ENCODE measurements around the gene METRNL. TPM values are rescaled to one million over a fixed set of nuclear protein-coding genes. Genes with fewer than 3 reads are reported as not detected.
"Not testable (repeated sequence)": the region's sequence is repeated elsewhere in the genome, so short reads cannot be mapped to it uniquely, and the experiment has no call there.

METRNL gene
- total RNA-seq, 1 experiment from 2014 or later: 37.6 TPM

GRCh38 chr17:83106056-83106588 is 26.7 kb downstream of the METRNL start:
- no peak for DNase-seq (ENCODE audit: low read depth)

- DNase-seq (ENCODE audit: low read depth): no peak
Measured at GRCh38 chr17:83106913-83107655, 27.7 kb downstream of the METRNL start.

GRCh38 chr17:83107656-83108048 is 28.2 kb downstream of the METRNL start:
- no peak for DNase-seq (ENCODE audit: low read depth)

DNA sequence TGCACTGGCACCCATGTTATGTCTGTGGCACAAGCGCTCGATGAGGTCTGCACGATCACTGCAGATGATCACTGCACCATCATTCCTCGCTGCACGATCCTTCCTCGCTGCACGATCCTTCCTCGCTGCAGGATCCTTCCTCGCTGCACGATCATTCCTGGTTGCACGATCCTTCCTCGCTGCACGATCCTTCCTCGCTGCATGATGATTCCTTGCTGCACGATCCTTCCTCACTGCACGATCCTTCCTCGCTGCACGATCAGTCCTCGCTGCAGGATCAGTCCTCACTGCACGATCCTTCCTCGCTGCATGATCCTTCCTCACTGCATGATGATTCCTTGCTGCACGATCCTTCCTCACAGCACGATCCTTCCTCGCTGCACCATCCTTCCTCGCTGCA is 29.3 kb downstream of the METRNL start:
- no peak for DNase-seq (ENCODE audit: low read depth)

DNA sequence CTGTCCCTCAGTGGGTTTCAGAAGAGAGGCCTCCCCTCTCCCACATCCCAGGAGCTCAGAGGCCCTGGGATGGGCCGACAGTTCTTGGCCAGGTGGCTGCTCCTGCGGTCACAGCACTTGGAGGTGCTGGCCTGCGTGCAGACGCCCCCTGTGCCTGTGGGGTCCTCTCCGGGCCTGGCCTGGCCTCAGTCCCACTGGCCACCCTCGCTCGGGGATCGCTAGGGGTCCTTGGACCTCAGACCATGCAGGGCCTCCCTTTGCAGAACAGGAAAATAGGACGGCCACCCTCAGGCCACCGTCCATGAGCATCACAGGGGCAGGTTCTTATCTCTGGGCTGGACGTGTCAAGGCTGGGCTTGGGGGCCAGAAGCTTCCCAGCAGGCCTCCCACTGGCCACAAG is 30.0 kb downstream of the METRNL start:
- no peak for DNase-seq (ENCODE audit: low read depth)

GRCh38 chr17:83109793-83110645 is 30.6 kb downstream of the METRNL start:
- DNase-seq (ENCODE audit: low read depth): peak; percentile 97

DNA sequence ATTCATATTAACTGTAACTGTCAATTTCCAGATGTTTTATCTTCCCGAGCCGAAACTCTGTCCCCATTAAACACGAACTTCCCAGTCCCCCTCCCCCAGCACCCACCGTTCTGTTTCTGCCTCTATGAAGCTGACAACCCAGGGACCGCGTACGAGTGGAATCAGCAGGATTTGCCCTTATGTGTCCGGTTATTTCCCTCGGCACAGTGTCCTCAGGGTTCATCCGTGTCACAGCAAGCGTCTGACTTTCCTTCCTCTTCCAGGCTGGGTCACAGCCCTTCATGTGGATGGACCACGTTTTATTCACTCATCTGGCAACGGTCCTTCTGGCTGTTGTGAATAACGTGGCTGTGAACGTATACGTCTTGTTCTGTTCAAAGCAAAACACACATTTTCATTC is 31.3 kb downstream of the METRNL start:
- DNase-seq (ENCODE audit: low read depth): no peak

- no peak for DNase-seq (ENCODE audit: low read depth)
Measured at GRCh38 chr17:83111516-83112282, 32.3 kb downstream of the METRNL start.

GRCh38 chr17:83113381-83113780 is 34.0 kb downstream of the METRNL start:
- no peak for DNase-seq (ENCODE audit: low read depth)

DNA sequence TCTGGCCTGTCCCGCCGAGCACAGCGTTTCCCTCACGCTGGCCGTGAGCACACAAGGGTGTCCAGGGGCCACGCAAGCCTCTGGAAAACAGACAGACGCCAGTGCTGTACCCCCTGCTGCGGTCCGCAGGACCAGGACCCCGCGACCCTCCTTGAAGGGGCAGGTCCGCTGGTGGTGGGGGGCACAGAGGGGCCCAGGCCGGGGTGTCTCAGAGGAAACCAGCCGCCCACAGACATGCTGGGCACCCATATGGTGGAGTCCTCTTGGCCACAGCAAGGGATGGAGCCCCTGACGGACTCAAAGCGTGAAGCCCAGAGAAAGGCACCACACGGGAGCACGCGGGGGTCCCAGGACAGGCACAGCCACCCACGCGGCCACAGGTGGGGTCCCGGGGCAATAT is 34.4 kb downstream of the METRNL start:
- no peak for DNase-seq (ENCODE audit: low read depth)

- no peak for DNase-seq (ENCODE audit: low read depth)
Measured at GRCh38 chr17:83114706-83115105, 35.3 kb downstream of the METRNL start.

DNA sequence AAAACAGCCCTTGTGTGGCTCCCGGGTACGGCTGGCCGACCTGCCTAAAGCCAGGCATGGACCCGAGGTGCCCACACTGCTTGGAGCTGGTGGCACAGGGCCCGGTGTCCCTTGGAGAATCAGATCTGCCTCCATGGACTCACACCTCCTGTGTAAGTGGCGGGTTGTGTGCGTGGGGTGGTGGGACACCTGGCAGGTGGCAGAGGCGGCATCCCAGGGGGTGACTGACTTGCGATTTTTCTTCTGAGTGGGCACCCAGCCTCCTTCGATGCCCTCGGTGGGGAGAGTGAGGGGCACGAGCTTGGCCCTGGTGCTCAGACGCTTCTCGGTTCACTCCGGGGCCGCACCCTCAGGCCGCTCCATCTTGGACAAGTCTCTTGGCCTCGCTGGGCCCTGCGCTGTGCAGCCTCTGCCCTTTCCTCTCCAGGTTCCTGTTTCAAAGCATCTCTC is 35.8 kb downstream of the METRNL start:
- DNase-seq (ENCODE audit: low read depth): no peak

GRCh38 chr17:83115832-83116231 is 36.4 kb downstream of the METRNL start:
- DNase-seq (ENCODE audit: low read depth): no peak

DNA sequence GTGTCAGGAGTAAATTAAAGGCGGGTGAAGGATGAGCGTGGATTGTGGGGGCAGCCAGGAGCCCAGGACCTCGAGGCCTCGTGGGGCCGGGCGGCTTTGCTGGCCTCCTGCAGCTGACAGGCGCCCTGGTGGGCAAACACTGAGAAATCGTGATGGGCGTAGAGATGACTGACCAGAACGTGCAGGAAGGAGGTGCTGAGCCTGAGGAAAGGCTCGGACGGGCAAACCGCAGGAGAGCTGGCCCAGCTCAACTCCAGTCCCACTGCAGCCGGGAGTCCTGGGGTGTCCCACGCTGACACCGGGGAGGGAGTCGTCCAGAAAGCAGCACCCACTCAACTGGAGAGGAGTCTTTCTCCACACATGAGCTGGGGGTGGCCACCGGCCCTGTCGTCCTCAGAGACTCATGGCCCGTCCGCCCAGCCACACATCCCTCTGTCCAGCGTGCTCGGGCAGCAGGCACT is 36.9 kb downstream of the METRNL start:
- no peak for DNase-seq (ENCODE audit: low read depth)

GRCh38 chr17:83116783-83117555 is 37.6 kb downstream of the METRNL start:
- DNase-seq (ENCODE audit: low read depth): no peak

- no peak for DNase-seq (ENCODE audit: low read depth)
Measured at GRCh38 chr17:83117583-83117982, 38.2 kb downstream of the METRNL start.

DNA sequence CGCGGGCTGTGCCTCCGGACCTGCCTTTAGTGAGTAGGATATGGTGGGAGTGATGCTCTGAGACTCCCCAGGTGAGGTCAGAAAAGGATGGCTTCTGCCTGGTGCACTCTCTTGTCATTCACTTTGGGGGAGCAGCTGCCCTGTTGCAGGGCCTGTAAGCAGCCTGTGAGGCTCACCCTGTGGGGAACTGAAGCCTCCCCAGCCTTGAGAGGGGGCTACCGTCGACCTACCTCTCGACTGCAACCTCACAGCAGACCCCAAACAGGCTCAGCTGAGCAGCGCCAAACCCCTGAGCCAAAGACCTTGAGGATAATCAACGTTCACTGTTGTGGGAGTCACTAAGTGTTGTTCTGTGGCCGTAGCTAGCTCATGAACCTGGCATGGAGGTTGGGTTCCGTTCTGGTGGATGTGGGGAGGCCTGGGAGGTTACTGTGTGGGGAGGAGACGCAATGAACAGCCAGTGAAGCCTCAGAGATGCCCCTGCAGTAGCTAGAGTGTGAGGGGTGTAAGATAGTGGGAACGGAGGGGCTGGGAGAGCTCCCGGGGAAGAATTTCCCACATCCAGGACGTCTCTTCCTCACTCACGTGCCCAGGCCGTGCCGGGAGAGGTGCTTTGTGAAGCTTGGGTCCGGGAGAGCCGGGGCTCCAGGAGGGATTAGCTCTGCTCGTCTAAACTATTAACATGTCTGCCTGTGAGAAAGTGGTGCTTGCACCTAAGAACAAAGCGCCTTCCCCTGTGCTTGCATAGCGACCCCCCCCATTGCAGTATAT is 38.8 kb downstream of the METRNL start:
- no peak for DNase-seq (ENCODE audit: low read depth)

DNA sequence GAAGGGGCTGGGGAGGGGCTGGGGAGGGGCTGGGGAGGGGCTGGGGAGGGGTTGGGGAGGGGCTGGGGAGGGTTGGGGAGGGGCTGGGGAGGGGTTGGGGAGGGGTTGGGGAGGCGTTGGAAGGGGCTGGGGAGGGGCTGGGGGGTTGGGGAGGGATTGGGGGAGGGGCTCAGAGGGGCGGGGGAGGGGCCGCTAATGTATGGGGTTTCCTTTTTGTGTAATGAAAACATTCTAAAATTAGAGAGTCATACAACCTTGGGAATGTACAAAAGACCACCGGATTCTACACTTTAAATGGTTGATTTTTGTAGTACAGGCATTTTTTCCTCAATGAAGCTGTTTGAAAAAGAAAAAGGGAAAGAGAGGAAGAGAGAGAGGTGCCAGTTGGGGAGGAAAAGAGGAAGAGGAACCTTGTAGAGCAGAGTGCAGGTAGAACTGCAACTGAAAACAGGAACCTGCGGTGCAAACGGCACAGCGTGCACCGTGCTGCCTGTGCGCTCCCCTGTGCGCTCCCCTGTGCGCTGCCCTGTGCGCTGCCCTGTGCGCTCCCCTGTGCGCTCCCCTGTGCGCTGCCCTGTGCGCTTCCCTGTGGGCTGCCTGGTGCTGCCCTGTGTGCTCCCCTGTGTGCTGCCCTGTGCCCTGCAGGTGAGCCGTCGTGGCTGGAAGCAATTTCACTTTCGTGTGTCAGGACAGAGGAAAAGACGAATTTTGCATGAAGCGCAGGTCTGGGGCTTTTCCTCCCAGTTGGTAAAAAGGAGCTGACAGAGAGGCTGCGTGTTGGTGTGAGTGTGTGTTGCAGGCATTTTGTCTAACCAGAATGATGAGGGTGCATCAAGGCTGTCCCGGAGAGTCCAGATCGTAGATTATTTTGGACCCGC is 40.8 kb downstream of the METRNL start:
- no peak for DNase-seq (ENCODE audit: low read depth)

DNA sequence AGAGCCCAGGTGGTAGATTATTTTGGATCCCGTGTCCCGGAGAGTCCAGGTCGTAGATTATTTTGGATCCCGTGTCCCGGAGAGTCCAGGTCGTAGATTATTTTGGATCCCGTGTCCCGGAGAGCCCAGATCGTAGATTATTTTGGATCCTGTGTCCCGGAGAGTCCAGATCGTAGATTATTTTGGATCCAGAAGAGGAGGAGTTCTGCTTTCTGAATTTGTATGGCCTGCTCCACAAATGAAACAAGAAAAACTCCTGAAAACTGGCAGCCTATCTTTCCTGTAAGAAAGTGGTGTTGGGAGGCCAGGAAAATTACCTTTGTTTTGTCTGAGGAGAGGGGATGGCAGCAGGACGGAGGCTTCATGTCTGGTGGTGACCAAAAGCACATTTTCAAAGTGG is 42.1 kb downstream of the METRNL start:
- DNase-seq (ENCODE audit: low read depth): not testable (repeated sequence)

Data from M059J (cell line).